ENCODE measurements around the gene ATP5F1B.
"Not testable (repeated sequence)": the region's sequence is repeated elsewhere in the genome, so short reads cannot be mapped to it uniquely, and the experiment has no call there.

The ATP5F1B gene

GRCh38 chr12:56677680-56678079 is 31.9 kb upstream of the ATP5F1B start:
- H3K4me1 ChIP-seq (ENCODE audit: control insufficient read depth, insufficient read depth, low read length), result peaks cover 12% of the 10 kb centered on the region
- no peaks in the 10 kb centered on the region for H3K27me3 ChIP-seq (ENCODE audit: control insufficient read depth in 1 of 2, insufficient read depth in 2 of 2, low read length in 2 of 2)
- H3K27ac ChIP-seq (ENCODE audit: low read length), result no peak overlapping the region

GRCh38 chr12:56676851-56677580 is 31.2 kb upstream of the ATP5F1B start:
- Histone ChIP-seq H3K27me3 (ENCODE audit: control insufficient read depth in 1 of 2, insufficient read depth in 2 of 2, low read length in 2 of 2) (no peaks in the 10 kb centered on the region), H3K9me3 (ENCODE audit: control insufficient read depth in 2 of 2, low read length in 2 of 2) (no peaks in the 10 kb centered on the region), H3K4me3 (ENCODE audit: low read length in 2 of 2) (no peak overlapping the region), H3K27ac (ENCODE audit: low read length) (no peak overlapping the region), H3K9ac (ENCODE audit: low read length in 2 of 2) (no peak overlapping the region), H3K4me1 (ENCODE audit: control insufficient read depth, insufficient read depth, low read length) (peaks cover 12% of the 10 kb centered on the region), H3K36me3 (ENCODE audit: control insufficient read depth in 2 of 2, insufficient read depth in 2 of 2, low read length in 2 of 2) (peaks cover 5 to 8% of the 10 kb centered on the region in 2 donors)

More at GRCh38 chr12:56677680-56678079, 31.9 kb upstream of the ATP5F1B start:
- H3K36me3 ChIP-seq (ENCODE audit: control insufficient read depth in 2 of 2, insufficient read depth in 2 of 2, low read length in 2 of 2), result peaks cover 3 to 5% of the 10 kb centered on the region in 2 donors
- no peak overlapping the region for H3K9ac ChIP-seq (ENCODE audit: low read length in 2 of 2)
- H3K9me3 ChIP-seq (ENCODE audit: control insufficient read depth in 2 of 2, low read length in 2 of 2), result no peaks in the 10 kb centered on the region
- H3K4me3 ChIP-seq (ENCODE audit: low read length in 2 of 2), result no peak overlapping the region

GRCh38 chr12:56671608-56672007 is 25.8 kb upstream of the ATP5F1B start:
- no peak overlapping the region for H3K27ac ChIP-seq (ENCODE audit: low read length)

GRCh38 chr12:56670836-56671235 is 25.1 kb upstream of the ATP5F1B start:
- Histone ChIP-seq H3K9me3 (ENCODE audit: control insufficient read depth in 2 of 2, low read length in 2 of 2) (no peaks in the 10 kb centered on the region), H3K4me1 (ENCODE audit: control insufficient read depth, insufficient read depth, low read length) (peaks cover 7% of the 10 kb centered on the region), H3K27me3 (ENCODE audit: control insufficient read depth in 1 of 2, insufficient read depth in 2 of 2, low read length in 2 of 2) (no peaks in the 10 kb centered on the region), H3K4me3 (ENCODE audit: low read length in 2 of 2) (no peak overlapping the region), H3K36me3 (ENCODE audit: control insufficient read depth in 2 of 2, insufficient read depth in 2 of 2, low read length in 2 of 2) (peaks cover 17 to 31% of the 10 kb centered on the region in 2 donors), H3K9ac (ENCODE audit: low read length in 2 of 2) (no peak overlapping the region), H3K27ac (ENCODE audit: low read length) (no peak overlapping the region)

More at GRCh38 chr12:56671608-56672007, 25.8 kb upstream of the ATP5F1B start:
- Histone ChIP-seq H3K4me3 (ENCODE audit: low read length in 2 of 2) (no peak overlapping the region), H3K9ac (ENCODE audit: low read length in 2 of 2) (no peak overlapping the region), H3K4me1 (ENCODE audit: control insufficient read depth, insufficient read depth, low read length) (peaks cover 7% of the 10 kb centered on the region), H3K9me3 (ENCODE audit: control insufficient read depth in 2 of 2, low read length in 2 of 2) (no peaks in the 10 kb centered on the region), H3K36me3 (ENCODE audit: control insufficient read depth in 2 of 2, insufficient read depth in 2 of 2, low read length in 2 of 2) (peaks cover 17 to 31% of the 10 kb centered on the region in 2 donors), H3K27me3 (ENCODE audit: control insufficient read depth in 1 of 2, insufficient read depth in 2 of 2, low read length in 2 of 2) (no peaks in the 10 kb centered on the region)

GRCh38 chr12:56668197-56668457 is 22.3 kb upstream of the ATP5F1B start:
- Histone ChIP-seq H3K36me3 (ENCODE audit: control insufficient read depth in 2 of 2, insufficient read depth in 2 of 2, low read length in 2 of 2) (peaks cover 15 to 41% of the 10 kb centered on the region in 2 donors), H3K4me1 (ENCODE audit: control insufficient read depth, insufficient read depth, low read length) (peaks cover 2% of the 10 kb centered on the region), H3K27me3 (ENCODE audit: control insufficient read depth in 1 of 2, insufficient read depth in 2 of 2, low read length in 2 of 2) (no peaks in the 10 kb centered on the region), H3K4me3 (ENCODE audit: low read length in 2 of 2) (no peak overlapping the region), H3K9me3 (ENCODE audit: control insufficient read depth in 2 of 2, low read length in 2 of 2) (no peaks in the 10 kb centered on the region), H3K27ac (ENCODE audit: low read length) (no peak overlapping the region), H3K9ac (ENCODE audit: low read length in 2 of 2) (no peak overlapping the region)

GRCh38 chr12:56661979-56662638 is 16.3 kb upstream of the ATP5F1B start:
- peaks cover 2 to 10% of the 10 kb centered on the region in 2 donors for H3K36me3 ChIP-seq (ENCODE audit: control insufficient read depth in 2 of 2, insufficient read depth in 2 of 2, low read length in 2 of 2)
- no peaks in the 10 kb centered on the region for H3K27me3 ChIP-seq (ENCODE audit: control insufficient read depth in 1 of 2, insufficient read depth in 2 of 2, low read length in 2 of 2)
- no peak overlapping the region for H3K27ac ChIP-seq (ENCODE audit: low read length)
- no peaks in the 10 kb centered on the region for H3K9me3 ChIP-seq (ENCODE audit: control insufficient read depth in 2 of 2, low read length in 2 of 2)
- no peak overlapping the region for H3K4me3 ChIP-seq (ENCODE audit: low read length in 2 of 2)
- no peak overlapping the region for H3K9ac ChIP-seq (ENCODE audit: low read length in 2 of 2)
- no peaks in the 10 kb centered on the region for H3K4me1 ChIP-seq (ENCODE audit: control insufficient read depth, insufficient read depth, low read length)

- no peaks in the 10 kb centered on the region for H3K9me3 ChIP-seq (ENCODE audit: control insufficient read depth in 2 of 2, low read length in 2 of 2)
- no peak overlapping the region for H3K9ac ChIP-seq (ENCODE audit: low read length in 2 of 2)
- H3K4me1 ChIP-seq (ENCODE audit: control insufficient read depth, insufficient read depth, low read length), result no peaks in the 10 kb centered on the region
- no peaks in the 10 kb centered on the region for H3K27me3 ChIP-seq (ENCODE audit: control insufficient read depth in 1 of 2, insufficient read depth in 2 of 2, low read length in 2 of 2)
- peaks cover 2 to 10% of the 10 kb centered on the region in 2 donors for H3K36me3 ChIP-seq (ENCODE audit: control insufficient read depth in 2 of 2, insufficient read depth in 2 of 2, low read length in 2 of 2)
- H3K4me3 ChIP-seq (ENCODE audit: low read length in 2 of 2), result no peak overlapping the region
- no peak overlapping the region for H3K27ac ChIP-seq (ENCODE audit: low read length)
These were observed 15.8 kb upstream of the ATP5F1B start for GRCh38 chr12:56661560-56661959.

- Histone ChIP-seq H3K4me3 (ENCODE audit: low read length in 2 of 2) (no peak overlapping the region), H3K27me3 (ENCODE audit: control insufficient read depth in 1 of 2, insufficient read depth in 2 of 2, low read length in 2 of 2) (no peaks in the 10 kb centered on the region), H3K36me3 (ENCODE audit: control insufficient read depth in 2 of 2, insufficient read depth in 2 of 2, low read length in 2 of 2) (peaks cover 0 to 2% of the 10 kb centered on the region in 2 donors), H3K4me1 (ENCODE audit: control insufficient read depth, insufficient read depth, low read length) (no peaks in the 10 kb centered on the region), H3K9ac (ENCODE audit: low read length in 2 of 2) (no peak overlapping the region), H3K27ac (ENCODE audit: low read length) (no peak overlapping the region), H3K9me3 (ENCODE audit: control insufficient read depth in 2 of 2, low read length in 2 of 2) (no peaks in the 10 kb centered on the region)
These were observed 13.1 kb upstream of the ATP5F1B start for GRCh38 chr12:56658921-56659320.

GRCh38 chr12:56657416-56658379 is 11.9 kb upstream of the ATP5F1B start:
- no peak overlapping the region for H3K9ac ChIP-seq (ENCODE audit: low read length in 2 of 2)
- H3K9me3 ChIP-seq (ENCODE audit: control insufficient read depth in 2 of 2, low read length in 2 of 2), result no peaks in the 10 kb centered on the region
- no peak overlapping the region for H3K27ac ChIP-seq (ENCODE audit: low read length)
- no peaks in the 10 kb centered on the region for H3K27me3 ChIP-seq (ENCODE audit: control insufficient read depth in 1 of 2, insufficient read depth in 2 of 2, low read length in 2 of 2)
- peaks cover 0 to 2% of the 10 kb centered on the region in 2 donors for H3K36me3 ChIP-seq (ENCODE audit: control insufficient read depth in 2 of 2, insufficient read depth in 2 of 2, low read length in 2 of 2)
- no peaks in the 10 kb centered on the region for H3K4me1 ChIP-seq (ENCODE audit: control insufficient read depth, insufficient read depth, low read length)
- H3K4me3 ChIP-seq (ENCODE audit: low read length in 2 of 2), result no peak overlapping the region

- not testable (repeated sequence) for H3K4me3 ChIP-seq (ENCODE audit: low read length in 2 of 2); H3K9ac ChIP-seq (ENCODE audit: low read length in 2 of 2); H3K9me3 ChIP-seq (ENCODE audit: control insufficient read depth in 2 of 2, low read length in 2 of 2); H3K27me3 ChIP-seq (ENCODE audit: control insufficient read depth in 1 of 2, insufficient read depth in 2 of 2, low read length in 2 of 2); H3K4me1 ChIP-seq (ENCODE audit: control insufficient read depth, insufficient read depth, low read length); H3K36me3 ChIP-seq (ENCODE audit: control insufficient read depth in 2 of 2, insufficient read depth in 2 of 2, low read length in 2 of 2); H3K27ac ChIP-seq (ENCODE audit: low read length)
These were observed 8.0 kb upstream of the ATP5F1B start for GRCh38 chr12:56653781-56654180.
